Dedifferentiated amniotic fluid mesenchymal stem cell (primary cell): ENCODE results near the gene RNF145.

Experiments used
- DNase-seq: peaks from one replicate; pipeline ENCODE4 v3.0.0-alpha.2; 2016; ENCODE audit errors: extremely low spot score

The RNF145 gene

DNA sequence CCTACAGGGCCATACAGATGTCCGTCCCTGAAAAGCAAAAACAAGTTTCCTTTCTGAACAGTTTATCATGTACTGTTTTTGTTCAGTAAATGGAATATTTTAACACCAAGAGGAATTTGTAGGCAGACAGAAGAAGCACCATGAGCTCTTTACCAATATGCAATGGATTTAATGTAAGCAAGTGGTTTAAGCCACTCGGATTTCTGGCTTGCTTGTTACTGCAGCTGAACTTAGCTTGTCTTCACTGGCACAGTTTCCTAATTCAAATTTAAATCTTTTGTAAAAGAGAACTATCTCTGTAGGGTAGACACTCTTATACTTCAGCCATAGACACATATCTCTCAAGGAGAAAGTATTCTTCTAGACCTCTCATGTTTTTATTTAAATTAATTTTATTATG is 96.9 kb downstream of the RNF145 start:
- DNase-seq = no peak
